Activated CD4-positive, alpha-beta T cell treated with anti-CD3 and anti-CD28 coated beads, Interleukin-2, amount 50 U/mL, for 24 hours (primary cell): ENCODE results near the gene LCE1C.

Experiments
- DNase-seq, 2 donors: peaks; one replicate each; pipeline ENCODE4 v3.0.0-alpha.2; 2020; ENCODE audit warnings: low read depth in 1 of 2, low spot score in 1 of 2

LCE1C gene

DNA sequence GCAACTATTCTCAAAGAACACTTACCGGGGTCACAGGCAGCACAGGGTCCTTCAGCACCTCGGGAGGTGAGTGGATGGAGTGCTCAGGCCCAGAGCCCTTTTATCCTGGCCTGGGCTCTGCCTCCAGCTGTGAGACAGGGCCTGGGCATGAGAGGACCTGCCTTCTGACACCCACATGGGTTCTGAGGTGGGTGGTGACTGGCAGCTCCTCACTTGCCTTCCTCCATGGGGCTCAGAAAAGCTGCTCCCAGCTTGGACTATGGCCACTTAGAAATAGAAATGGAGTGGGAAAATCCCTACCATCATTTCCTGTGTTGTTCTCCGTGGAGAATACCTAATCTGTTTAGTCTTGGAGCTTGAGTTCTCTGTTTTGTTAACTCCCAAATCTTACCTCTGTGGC, at the start of gene LCE1C:
LCE1C (minus strand) TSS at position 76 of the 400 bp plus-strand sequence. CDS start 1,173 bp downstream, outside the sequence.
- no peak for DNase-seq

DNA sequence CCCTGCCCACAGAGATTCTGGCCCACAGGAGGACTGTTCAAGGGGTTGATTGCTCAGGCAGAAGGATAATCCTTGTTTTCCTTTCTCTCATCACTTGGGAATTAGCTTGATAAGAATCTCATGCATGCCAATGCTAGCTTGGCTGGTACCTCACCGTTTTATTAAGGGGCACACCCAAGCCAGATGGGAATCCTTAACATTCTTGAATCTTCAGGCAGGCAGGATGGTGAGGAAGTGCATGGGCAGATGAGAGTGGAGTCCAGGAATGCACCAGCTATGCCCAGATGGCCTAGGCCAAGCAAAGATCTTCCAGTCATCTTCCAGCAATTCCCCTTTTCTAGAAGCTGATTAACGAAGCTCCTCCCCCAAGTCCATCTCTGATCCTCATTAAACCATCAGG, 49.2 kb upstream of the LCE1C start:
- no peak for DNase-seq

DNA sequence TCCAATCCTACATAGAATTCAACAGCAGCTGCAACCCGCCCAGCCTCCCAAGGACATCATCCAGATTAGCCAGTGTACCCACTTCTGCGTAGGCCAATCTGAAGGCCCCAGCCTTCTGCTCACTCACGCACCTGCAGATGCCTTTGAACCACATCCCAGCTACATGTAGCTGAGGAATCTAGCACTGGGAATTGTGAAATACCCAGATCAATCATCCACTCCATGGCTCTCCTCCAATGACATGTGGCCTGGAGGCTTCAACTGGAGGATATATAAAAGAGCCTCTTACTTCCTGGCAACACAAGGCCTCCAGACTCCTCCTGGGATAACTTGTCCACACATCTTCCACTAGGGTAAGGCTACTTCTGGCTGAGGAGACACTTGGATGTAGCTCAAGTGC, 36.1 kb upstream of the LCE1C start, which contains the start of gene LCE6A:
LCE6A (plus strand) TSS at position 301 of the 400 bp plus-strand sequence. CDS start 665 bp downstream, outside the sequence.
- no peak for DNase-seq

GRCh38 chr1:152836870-152837269, 30.4 kb upstream of the LCE1C start:
- DNase-seq = no peak

DNA sequence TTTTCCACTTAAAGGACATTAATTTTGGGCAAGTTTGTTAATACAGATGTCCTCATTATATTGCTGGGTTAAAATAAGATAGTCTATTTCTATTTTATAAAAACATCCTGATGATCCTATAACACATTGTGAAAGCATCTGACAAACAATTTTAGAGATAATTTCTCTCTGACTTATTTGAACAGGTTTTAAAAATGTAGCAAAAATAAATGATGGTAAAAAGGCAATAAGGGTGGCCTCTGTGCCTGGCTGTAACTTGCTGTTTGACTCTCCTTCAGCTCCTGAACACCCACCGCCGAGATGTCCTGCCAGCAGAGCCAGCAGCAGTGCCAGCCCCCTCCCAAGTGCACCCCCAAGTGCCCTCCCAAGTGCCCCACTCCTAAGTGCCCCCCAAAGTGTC, 20.7 kb upstream of the LCE1C start, which contains the start of gene LCE1A:
LCE1A (plus strand) TSS at position 301 of the 400 bp plus-strand sequence; CDS start at position 301, 0 bp downstream.
- no peak for DNase-seq

DNA sequence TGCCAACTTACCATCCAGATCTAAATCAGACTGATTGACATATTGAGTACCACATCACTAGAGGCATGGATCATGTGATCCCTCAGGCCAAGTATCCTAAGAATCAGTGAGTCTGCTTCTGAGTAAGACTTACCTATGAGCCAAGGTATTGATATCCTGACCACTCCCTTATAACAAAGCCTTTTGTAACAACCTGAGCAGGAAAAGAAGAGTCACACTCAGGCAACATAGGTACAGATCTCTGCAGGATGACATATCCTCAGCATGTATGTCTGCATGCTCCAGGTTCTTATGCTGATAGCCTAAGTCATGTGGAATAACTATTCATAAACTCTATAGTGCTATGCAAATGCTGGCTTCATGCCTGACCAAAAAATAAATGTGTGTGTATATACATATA, 18.5 kb upstream of the LCE1C start:
- DNase-seq = no peak

- DNase-seq = no peak
Measured at GRCh38 chr1:152823294-152823693, 16.8 kb upstream of the LCE1C start.

DNA sequence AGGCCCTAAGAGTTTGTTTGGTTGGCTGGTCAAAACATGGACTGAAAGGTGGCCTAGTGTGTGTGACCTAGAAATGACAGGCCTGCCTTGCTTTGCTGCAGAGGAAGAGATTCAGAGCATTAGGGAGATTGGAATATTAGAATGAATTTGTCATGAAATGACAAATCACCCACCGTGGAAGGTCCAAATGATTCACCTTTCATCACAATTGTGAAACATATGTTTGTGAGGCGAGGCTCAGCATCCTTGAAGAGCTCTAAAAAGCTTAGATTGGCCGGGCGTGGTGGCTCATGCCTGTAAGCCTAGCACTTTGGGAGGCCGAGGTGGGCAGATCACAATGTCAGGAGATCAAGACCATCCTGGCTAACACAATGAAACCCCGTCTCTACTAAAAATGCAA, 10.9 kb upstream of the LCE1C start:
- no peak for DNase-seq

DNA sequence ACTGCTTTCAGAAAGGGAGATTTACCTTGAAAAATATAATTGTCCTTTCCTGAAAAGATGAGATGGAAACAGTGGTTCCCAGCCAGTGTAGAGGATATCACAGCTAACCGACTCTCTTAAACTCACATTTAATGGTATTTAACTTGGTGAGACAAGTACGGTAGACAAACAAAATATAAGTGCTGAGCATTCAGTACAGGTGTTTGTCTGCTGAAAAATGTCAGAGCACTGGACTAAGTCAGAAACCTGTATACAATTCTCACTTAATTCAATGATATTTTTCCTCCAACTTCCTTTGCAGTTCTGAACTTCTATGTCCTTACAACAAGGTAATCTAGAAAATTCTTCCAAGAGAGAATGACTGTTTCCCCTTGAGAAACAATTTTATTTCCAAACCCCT, 5.2 kb upstream of the LCE1C start, which contains the start of gene LCE1B:
LCE1B (plus strand) TSS at position 301 of the 400 bp plus-strand sequence. CDS start 476 bp downstream, outside the sequence.
- no peak for DNase-seq

- DNase-seq = no peak
Measured at GRCh38 chr1:152811050-152811449, 4.6 kb upstream of the LCE1C start.

DNA sequence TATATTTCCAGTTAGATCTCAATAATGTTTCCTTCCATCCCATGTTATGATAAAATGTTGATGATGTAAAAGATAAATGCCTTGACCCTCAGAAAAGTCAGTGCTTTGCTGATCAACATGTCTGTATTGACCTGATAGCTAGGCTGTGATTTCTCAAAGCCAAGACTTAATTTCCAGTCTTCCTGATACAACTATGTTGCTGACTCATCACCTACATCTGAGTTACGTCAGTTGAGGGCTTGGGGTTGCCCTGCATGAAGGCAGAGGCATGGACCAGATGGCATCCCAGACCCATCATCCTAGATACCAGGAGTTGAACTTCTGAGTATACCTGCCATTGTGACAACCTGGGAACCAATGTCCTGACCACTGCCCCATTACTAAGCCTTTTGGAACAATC, 5.1 kb downstream of the LCE1C start:
- no peak for DNase-seq

DNA sequence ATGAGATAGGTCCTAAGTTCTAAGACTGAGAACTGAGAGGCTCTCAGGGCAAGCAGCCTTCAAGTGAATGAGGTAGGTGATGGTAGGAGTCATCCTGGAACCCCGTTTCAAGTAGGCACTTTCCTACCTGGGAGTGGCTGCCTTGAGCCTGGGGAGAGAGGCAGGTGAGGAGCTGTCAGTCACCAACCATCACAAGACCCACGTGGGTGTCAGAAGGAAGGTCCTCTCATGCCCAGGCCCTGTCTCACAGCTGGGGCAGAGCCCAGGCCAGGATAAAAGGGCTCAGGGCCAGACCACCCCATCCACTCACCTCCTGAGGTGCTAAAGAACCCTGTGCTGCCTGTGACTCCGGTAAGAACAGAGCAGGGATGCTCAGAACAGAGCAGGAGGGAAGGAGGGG, 10.0 kb downstream of the LCE1C start, which contains the start of gene LCE1D:
LCE1D (plus strand) TSS at position 301 of the 400 bp plus-strand sequence. CDS start 1,074 bp downstream, outside the sequence.
- DNase-seq = no peak

DNA sequence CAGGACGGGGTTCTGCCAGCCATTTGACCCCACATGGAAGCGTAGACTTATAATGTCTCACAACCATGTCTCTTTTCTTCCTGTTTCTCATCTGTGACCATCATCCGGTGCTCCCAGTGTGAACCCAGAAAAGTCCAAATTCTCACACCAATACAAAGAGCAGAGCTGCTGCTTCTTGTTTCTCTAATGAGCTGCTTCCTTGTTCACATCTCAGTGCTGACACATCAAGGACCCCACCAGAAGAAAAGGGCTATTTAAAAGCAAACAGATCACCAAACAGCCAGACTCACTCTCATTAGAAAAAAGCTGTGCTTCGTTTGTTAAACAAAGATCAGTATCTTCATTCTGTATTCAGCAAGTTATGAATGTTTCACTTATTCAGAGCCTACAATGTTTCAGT, 10.8 kb downstream of the LCE1C start:
- no peak for DNase-seq

DNA sequence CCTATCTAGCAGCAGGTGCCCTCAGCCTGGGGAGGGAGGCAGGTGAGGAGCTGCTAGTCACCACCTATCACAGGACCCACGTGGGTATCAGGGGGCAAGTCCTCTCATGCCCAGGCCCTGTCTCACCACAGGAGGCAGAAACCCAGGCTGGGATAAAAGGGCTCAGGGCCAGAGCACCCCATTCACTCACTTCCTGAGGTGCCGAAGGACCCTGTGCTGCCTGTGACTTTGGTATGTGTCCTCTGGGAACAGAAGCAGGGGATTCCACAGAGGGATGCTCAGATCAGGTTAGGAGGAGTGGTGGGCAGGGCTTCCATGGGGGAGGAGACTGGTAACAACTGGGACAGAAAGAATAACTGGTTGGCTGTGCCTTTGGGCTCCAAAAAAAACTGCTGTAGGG, 20.4 kb downstream of the LCE1C start, which contains the start of gene LCE1E:
LCE1E (plus strand) TSS at position 181 of the 400 bp plus-strand sequence. CDS start 1,043 bp downstream, outside the sequence.
- no peak for DNase-seq

- DNase-seq = no peak
Measured at GRCh38 chr1:152783095-152783494, 23.4 kb downstream of the LCE1C start.

DNA sequence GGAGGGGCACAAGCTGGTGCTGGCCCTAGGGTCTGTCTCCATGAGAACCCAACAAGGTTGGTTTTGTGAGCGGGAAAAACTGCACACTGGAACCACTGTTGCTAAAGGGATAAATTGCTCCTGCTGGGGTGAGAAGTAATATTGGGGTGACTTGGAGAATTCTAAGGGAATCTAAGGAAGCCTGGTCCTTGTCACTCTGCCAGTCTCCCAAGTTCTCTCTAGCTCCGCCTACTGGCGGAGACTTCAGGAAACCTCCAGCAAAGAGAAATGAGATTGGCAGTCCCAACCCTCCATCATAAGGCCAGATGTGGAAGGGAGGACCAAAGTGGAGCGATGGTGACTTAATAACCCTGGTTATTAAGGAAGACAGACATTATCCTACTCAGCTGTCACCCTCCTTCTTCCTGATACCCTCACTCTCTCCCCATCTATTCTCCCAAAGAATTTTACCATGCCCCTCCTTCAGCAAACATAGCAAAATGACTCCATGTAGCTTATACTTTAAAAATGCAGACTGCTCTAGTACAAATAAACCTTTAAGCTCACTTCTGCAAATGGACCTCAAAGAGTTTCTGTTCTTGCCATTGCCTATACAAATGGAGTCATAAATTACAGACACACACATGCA, 28.8 kb downstream of the LCE1C start:
- no peak for DNase-seq

- no peak for DNase-seq
Measured at GRCh38 chr1:152776361-152776760, 30.1 kb downstream of the LCE1C start.

DNA sequence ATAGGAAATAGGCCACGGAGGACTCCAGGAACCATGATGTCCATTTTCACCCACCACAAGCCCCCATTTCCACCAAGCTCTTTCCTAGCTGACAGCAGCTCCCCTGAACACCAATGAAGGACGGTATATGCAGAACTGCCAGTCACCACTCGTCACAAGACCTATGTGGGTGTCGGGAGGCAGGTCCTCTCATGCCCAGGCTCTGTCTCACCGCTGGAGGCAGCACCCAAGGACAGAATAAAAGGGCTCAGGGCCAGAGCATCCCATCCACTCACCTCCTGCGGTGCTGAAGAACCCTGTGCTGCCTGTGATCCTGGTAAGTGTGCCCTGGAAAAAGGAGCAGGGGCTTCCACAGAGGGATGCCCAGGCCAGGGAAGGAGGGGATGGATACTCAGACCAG, 31.6 kb downstream of the LCE1C start, which contains the start of gene LCE1F:
LCE1F (plus strand) TSS at position 266 of the 400 bp plus-strand sequence. CDS start 1,232 bp downstream, outside the sequence.
- no peak for DNase-seq

- no peak for DNase-seq
Measured at GRCh38 chr1:152770411-152770810, 36.0 kb downstream of the LCE1C start.

DNA sequence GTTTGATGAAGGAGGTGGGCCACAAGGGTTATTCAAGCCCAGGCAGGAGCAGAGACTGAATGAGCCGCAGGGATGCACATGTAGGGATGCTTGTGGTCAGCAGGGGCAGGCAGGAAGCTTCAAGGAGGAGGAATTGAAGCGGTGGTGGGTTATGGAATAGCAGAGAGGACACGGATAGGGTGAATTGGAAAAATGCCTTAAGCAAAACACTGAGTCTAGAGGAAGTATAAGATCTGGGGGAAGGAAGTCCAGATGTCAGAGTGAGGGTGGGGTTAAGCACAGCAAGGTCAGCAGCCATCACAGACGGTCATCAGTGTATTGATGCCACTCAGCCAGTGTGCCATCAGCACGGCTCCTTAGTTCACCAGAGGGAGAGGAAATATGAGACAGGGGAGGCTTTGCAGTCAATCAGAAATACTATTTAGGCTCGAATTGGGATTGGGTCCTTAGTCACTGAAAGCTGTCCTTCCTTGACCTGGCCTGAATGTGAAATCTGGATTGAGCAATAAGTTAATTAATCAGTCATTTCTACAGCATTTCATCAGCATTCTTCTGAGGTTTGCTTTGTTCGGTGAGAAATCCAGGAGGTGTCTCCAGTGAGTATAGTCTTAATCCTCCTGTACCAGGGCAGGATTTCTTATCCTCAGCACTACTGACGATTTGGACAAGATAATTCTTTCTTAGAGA, 37.5 kb downstream of the LCE1C start:
- DNase-seq = no peak

DNA sequence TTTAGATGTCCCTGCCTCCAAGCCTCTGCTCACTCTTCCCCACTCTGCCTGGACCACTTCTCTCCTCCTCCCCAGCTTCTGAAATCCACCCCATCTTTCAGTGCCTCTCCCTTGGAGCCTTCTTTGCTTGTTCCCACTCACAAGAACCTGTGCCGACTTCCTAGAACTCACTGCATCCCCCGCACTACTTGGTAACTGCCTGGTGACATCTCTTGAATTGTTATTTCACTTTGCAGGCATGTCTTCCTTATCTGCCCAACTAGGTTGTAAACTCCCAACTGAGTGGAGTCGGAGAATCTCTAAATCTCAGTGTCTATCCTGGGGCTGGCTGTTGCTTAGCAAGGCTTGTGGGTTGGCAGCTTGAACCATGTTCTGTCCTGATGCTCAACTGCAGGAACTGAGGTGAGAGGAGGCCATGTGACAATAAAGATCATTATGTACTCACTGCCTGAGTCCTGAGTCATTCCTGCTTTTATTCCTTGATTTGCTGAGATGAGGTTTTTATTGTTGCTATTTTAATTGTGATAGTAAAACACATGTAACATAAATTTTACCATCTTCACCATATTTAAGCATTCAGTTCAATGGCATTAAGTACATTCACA, 44.7 kb downstream of the LCE1C start:
- DNase-seq = no peak
